Neural cell (in vitro differentiated cells): Measurements from ENCODE around the gene PUSL1. TPM values are rescaled to one million over a fixed set of nuclear protein-coding genes. Genes with fewer than 3 reads are reported as not detected.

Experiments used
- H2AFZ ChIP-seq: fragments of 200-600, 300-800 bp; sonication (generic), shearing (Covaris generic); 2 replicates; pipeline ENCODE4 v1.6.0; 2014; ENCODE audit warnings: low read depth, mild to moderate bottlenecking, antibody characterized with exemption, low read length, moderate library complexity
- H3F3A ChIP-seq: fragments of 200-600 bp; shearing (Covaris generic); 2 replicates; pipeline ENCODE4 v1.6.1; 2016; ENCODE audit warnings: mild to moderate bottlenecking, moderate library complexity, mixed read lengths, antibody characterized with exemption, low read length; ENCODE audit not compliant: insufficient read depth, poor library complexity, severe bottlenecking
- H3K27ac ChIP-seq: fragments of 200-600, 300-800 bp; sonication (generic), shearing (Covaris generic); 2 replicates; pipeline ENCODE4 v1.5.1; 2014; ENCODE audit warnings: mild to moderate bottlenecking, low read length, moderate library complexity
- H3K27me3 ChIP-seq: fragments of 300-800, 200-600 bp; sonication (generic), shearing (Covaris generic); 2 replicates; pipeline ENCODE4 v1.6.0; 2014; ENCODE audit warnings: mild to moderate bottlenecking, low read depth, low read length, moderate library complexity; ENCODE audit not compliant: insufficient read depth
- H3K36me3 ChIP-seq: fragments of 300-800, 200-600 bp; sonication (generic), shearing (Covaris generic); 2 replicates; pipeline ENCODE4 v1.5.1; 2014; ENCODE audit warnings: mild to moderate bottlenecking, antibody characterized with exemption, low read length, moderate library complexity; ENCODE audit not compliant: insufficient read depth
- H3K4me2 ChIP-seq: fragments of 300-800, 200-600 bp; sonication (generic), shearing (Covaris generic); 2 replicates; pipeline ENCODE4 v1.6.0; 2014; ENCODE audit warnings: mild to moderate bottlenecking, low read length
- H3K4me3 ChIP-seq: fragments of 300-800, 200-600 bp; sonication (generic), shearing (Covaris generic); 2 replicates; pipeline ENCODE4 v1.5.1; 2014; ENCODE audit warnings: mild to moderate bottlenecking, low read length, moderate library complexity
- H3K79me2 ChIP-seq: fragments of 200-600 bp; shearing (Covaris generic); replicated peaks from 2 replicates; pipeline ENCODE4 v1.6.0; 2014; ENCODE audit warnings: mild to moderate bottlenecking, low read length, moderate library complexity; ENCODE audit not compliant: insufficient read depth
- H3K9ac ChIP-seq: fragments of 300-800, 200-600 bp; sonication (generic), shearing (Covaris generic); 2 replicates; pipeline ENCODE4 v1.6.1; 2016; ENCODE audit warnings: mild to moderate bottlenecking, low read length, mixed read lengths
- H3K9me2 ChIP-seq: fragments of 200-600 bp; shearing (Covaris generic); 2 replicates; pipeline ENCODE4 v1.6.1; 2016; ENCODE audit warnings: mild to moderate bottlenecking, low read length, mixed read lengths; ENCODE audit not compliant: insufficient read depth
- H3K9me3 ChIP-seq: fragments of 200-600, 300-800 bp; sonication (generic), shearing (Covaris generic); 2 replicates; pipeline ENCODE4 v1.6.1; 2016; ENCODE audit warnings: mild to moderate bottlenecking, mixed run types, low read length, moderate library complexity, mixed read lengths
- H4K20me1 ChIP-seq: fragments of 200-600 bp; shearing (Covaris generic); 2 replicates; pipeline ENCODE4 v1.6.1; 2016; ENCODE audit warnings: mild to moderate bottlenecking, mixed run types; ENCODE audit not compliant: insufficient read depth
- CTCF ChIP-seq: fragments of 450-650 bp; IDR thresholded peaks from 2 replicates; pipeline ENCODE4 v1.5.1; 2014; ENCODE audit warnings: antibody characterized with exemption, mild to moderate bottlenecking, moderate library complexity; ENCODE audit not compliant: poor library complexity, severe bottlenecking
- EP300 ChIP-seq: fragments of 450-650 bp; conservative IDR thresholded peaks from 2 replicates; pipeline ENCODE4 v1.6.1; 2014; ENCODE audit warnings: antibody characterized with exemption, mild to moderate bottlenecking, moderate library complexity; ENCODE audit not compliant: poor library complexity, severe bottlenecking
- EZH2 ChIP-seq: fragments of 200-600, 300-800 bp; shearing (Covaris generic), sonication (generic); IDR thresholded peaks from 2 replicates; pipeline ENCODE4 v1.6.1; 2014; ENCODE audit warnings: antibody characterized with exemption, low read length, borderline replicate concordance, mild to moderate bottlenecking; ENCODE audit not compliant: insufficient read depth, poor library complexity, severe bottlenecking
- MXI1 ChIP-seq: fragments of 450-650 bp; conservative IDR thresholded peaks from 2 replicates; pipeline ENCODE4 v1.6.1; 2014; ENCODE audit warnings: antibody characterized with exemption, mild to moderate bottlenecking; ENCODE audit not compliant: poor library complexity, severe bottlenecking
- POLR2AphosphoS5 ChIP-seq: IDR thresholded peaks from 2 replicates; pipeline ENCODE4 v1.6.1; 2012
- RAD21 ChIP-seq: fragments of 450-650 bp; conservative IDR thresholded peaks from 2 replicates; pipeline ENCODE4 v1.6.1; 2014; ENCODE audit warnings: antibody characterized with exemption, mild to moderate bottlenecking, moderate library complexity
- REST ChIP-seq: IDR thresholded peaks from 2 replicates; pipeline ENCODE4 v1.6.1; 2012; ENCODE audit warnings: borderline replicate concordance
- SMC3 ChIP-seq: fragments of 450-650 bp; conservative IDR thresholded peaks from 2 replicates; pipeline ENCODE4 v1.6.1; 2014; ENCODE audit warnings: antibody characterized with exemption, mild to moderate bottlenecking, moderate library complexity; ENCODE audit not compliant: poor library complexity
- TAF1 ChIP-seq: IDR thresholded peaks from 2 replicates; pipeline ENCODE4 v1.6.1; 2012; ENCODE audit warnings: low read depth
- polyA plus RNA-seq: library from polyadenylated mRNA; depleted of rRNA; stranded (reverse); fragments of >200 nt; gene quantifications from 2 replicates; pipeline ENCODE4 v1.2.3, GENCODE V29; 2014

The PUSL1 gene
- polyA plus RNA-seq, 1 donor from 2014 or later, result 25.0 TPM

GRCh38 chr1:1351511-1352427, 43.4 kb downstream of the PUSL1 start:
- peaks cover 26% of the 10 kb centered on the region for H3K27me3 ChIP-seq
- no peaks in the 10 kb centered on the region for H3K9me3 ChIP-seq
- no peak overlapping the region for H3K4me2 ChIP-seq
- no peaks in the 10 kb centered on the region for H3K9me2 ChIP-seq
- H3K79me2 ChIP-seq, result peaks cover 12% of the 10 kb centered on the region
- no peak for TF ChIP-seq MXI1
- TF ChIP-seq POLR2AphosphoS5, result no peak
- TF ChIP-seq REST, result no peak
- no peak overlapping the region for H3K27ac ChIP-seq
- no peaks in the 10 kb centered on the region for H3K36me3 ChIP-seq
- no peak overlapping the region for H2AFZ ChIP-seq
- H3K4me3 ChIP-seq, result peak overlapping the region; percentile 18
- no peaks in the 10 kb centered on the region for H3F3A ChIP-seq
- peak overlapping the region; percentile 7 for H3K9ac ChIP-seq
- peaks cover 4% of the 10 kb centered on the region for H4K20me1 ChIP-seq

- TF ChIP-seq MXI1, result no peak
- TF ChIP-seq EP300, result no peak
- no peak for TF ChIP-seq CTCF
- TF ChIP-seq TAF1, result no peak
- no peak for TF ChIP-seq EZH2
- no peak for TF ChIP-seq POLR2AphosphoS5
- TF ChIP-seq RAD21, result no peak
- TF ChIP-seq REST, result no peak
- no peak for TF ChIP-seq SMC3
- Histone ChIP-seq H3K9me2 (no peaks in the 10 kb centered on the region), H3K4me3 (no peak overlapping the region), H3K9me3 (no peaks in the 10 kb centered on the region), H4K20me1 (peaks cover 3% of the 10 kb centered on the region), H3K9ac (no peak overlapping the region), H3K4me2 (no peak overlapping the region), H3K36me3 (no peaks in the 10 kb centered on the region), H3K27me3 (peaks cover 26% of the 10 kb centered on the region), H3F3A (no peaks in the 10 kb centered on the region), H3K79me2 (peaks cover 5% of the 10 kb centered on the region), H2AFZ (no peak overlapping the region), H3K27ac (no peak overlapping the region)
These were observed 44.5 kb downstream of the PUSL1 start for GRCh38 chr1:1352786-1353388.
